ENCODE data around the gene SLC28A3. TPM values are rescaled to one million over a fixed set of nuclear protein-coding genes. Genes with fewer than 3 reads are reported as not detected.

SLC28A3 gene
- total RNA-seq, 2 experiments from 2014 or later = 0.23 to 0.31 TPM

DNA sequence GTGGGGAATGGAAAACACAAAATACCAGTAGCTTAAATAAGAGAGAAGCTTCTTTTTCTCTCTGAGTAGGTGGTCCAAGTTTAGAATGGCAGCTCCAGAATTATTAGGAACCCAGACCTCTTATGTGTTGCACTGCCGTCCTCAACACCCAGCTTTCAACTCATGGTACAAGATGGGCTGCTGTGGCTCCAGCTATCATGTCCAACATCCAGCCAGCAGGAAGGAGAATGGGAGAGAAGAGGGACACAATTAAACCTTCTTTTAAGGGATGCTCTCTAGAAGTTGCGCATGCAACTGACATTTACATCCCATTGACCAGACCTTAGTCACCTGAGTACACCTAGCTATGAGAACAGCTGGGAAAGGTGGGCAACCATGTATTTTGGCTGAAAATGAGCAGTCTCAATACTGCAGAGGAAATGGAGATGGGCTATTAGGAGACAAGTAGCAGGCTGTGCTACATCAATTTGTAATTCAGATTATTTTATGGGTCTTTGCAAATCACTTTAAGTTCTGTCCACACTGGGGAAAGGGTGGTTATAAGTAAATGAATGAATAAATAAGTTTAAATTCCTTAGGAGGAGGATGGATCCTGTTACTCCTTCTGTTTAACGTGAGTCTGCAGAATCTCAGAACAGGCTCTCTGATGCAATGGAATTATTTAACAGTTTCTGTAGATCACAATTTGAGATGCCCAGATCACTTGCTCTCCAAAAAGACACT lies 76.1 kb downstream of the SLC28A3 start:
- Mint-ChIP-seq H3K36me3 (ENCODE audit: low read depth) (no peaks in the 10 kb centered on the region), H3K27ac (no peak overlapping the region), H3K4me3 (no peak overlapping the region), H3K9me3 (no peaks in the 10 kb centered on the region), H3K4me1 (ENCODE audit: low read depth) (peaks cover 11% of the 10 kb centered on the region), H3K27me3 (peaks cover 5% of the 10 kb centered on the region)
- no peak for DNase-seq
- no peak for ATAC-seq
- ChIA-PET CTCF (interaction anchor here (0.8 to 3.8 kb wide), 7 partner anchors 18 to 92 kb away, joined by 3 to 19 read pairs (median 3); no protein-coding TSS in a partner anchor), POLR2A (no interaction called here)
- TF ChIP-seq, protein P1, sequence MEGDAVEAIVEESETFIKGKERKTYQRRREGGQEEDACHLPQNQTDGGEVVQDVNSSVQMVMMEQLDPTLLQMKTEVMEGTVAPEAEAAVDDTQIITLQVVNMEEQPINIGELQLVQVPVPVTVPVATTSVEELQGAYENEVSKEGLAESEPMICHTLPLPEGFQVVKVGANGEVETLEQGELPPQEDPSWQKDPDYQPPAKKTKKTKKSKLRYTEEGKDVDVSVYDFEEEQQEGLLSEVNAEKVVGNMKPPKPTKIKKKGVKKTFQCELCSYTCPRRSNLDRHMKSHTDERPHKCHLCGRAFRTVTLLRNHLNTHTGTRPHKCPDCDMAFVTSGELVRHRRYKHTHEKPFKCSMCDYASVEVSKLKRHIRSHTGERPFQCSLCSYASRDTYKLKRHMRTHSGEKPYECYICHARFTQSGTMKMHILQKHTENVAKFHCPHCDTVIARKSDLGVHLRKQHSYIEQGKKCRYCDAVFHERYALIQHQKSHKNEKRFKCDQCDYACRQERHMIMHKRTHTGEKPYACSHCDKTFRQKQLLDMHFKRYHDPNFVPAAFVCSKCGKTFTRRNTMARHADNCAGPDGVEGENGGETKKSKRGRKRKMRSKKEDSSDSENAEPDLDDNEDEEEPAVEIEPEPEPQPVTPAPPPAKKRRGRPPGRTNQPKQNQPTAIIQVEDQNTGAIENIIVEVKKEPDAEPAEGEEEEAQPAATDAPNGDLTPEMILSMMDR (IDR thresholded peaks at IDR 0.05) = no peak
- intact Hi-C loops (cut with micrococcal nuclease) = loop anchor here (5.0 to 10.0 kb wide), 2 partner anchors 50 to 327 kb away; no protein-coding TSS in a partner anchor

DNA sequence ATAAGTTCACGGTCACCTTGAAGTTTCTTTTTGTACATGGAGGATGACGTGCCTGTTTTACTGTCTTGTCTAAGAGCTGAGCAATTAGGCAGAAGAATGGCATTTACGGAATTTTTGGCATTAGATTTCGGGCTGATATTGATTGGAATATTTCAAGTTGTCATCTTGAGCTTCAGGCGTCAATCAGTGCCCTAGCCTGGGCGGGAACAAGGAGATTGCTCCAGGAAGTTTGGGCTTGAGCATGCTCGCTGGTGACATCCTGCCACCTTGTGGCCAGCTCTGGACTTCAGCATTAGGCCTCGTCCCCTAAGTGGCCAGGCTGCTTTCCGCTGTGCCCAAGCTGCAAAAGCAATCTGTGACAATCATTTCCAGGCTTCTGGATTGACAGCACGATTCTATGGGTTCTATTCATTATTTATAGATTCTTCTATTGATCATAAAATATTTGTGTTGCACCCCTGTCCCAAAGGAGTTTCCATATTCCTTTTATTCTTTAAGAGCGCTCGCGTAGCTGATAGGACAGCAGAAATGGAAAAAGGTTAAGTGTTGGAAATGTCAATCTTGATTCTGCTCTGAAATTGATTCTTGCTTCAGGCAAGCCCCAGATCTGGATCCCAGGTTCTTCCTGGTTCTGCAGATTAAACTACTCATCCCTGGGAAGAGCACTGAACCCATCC lies 79.3 kb downstream of the SLC28A3 start:
- peaks cover 5% of the 10 kb centered on the region for H3K27me3 Mint-ChIP-seq
- POLR2A ChIA-PET = interaction anchor here (0.6 to 1.4 kb wide), 3 partner anchors 31 to 124 kb away, joined by 3 to 6 read pairs (median 3); no protein-coding TSS in a partner anchor
- H3K9me3 Mint-ChIP-seq = no peaks in the 10 kb centered on the region
- H3K4me1 Mint-ChIP-seq (ENCODE audit: low read depth) = peaks cover 6% of the 10 kb centered on the region
- H3K36me3 Mint-ChIP-seq (ENCODE audit: low read depth) = no peaks in the 10 kb centered on the region
- no peak overlapping the region for H3K4me3 Mint-ChIP-seq
- TF ChIP-seq, protein P1 (IDR thresholded peaks at IDR 0.05) = peak; percentile 88
- CTCF ChIA-PET = interaction anchor here (0.7 to 3.9 kb wide), 53 partner anchors 8 to 502 kb away, joined by 3 to 37 read pairs (median 4); partner anchors contain the start of gene KIF27
- ATAC-seq (peak; percentile 76), DNase-seq (peak; percentile 75)
- intact Hi-C loops (cut with micrococcal nuclease) = loop anchor here (5.0 to 10.0 kb wide), 2 partner anchors 54 to 324 kb away; no protein-coding TSS in a partner anchor
- H3K27ac Mint-ChIP-seq = no peak overlapping the region

DNA sequence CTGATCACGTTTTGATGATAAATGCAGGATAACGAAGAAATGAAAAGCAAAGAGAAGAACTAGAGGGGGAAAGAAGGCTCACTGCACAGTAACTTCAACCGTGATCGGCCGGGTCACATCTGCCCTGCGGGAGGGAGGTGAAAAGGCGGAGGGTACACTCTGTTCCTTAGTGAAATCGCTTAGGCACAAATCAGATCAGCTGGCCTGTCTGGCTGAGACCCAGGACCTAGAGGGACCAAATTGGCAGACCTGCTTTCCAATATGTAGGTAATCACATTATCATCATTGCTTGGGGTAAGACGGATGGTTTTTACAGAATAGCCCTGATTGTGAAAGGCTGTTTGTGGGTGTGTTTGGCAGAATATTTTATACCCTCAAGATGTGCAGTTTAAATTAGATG lies 82.2 kb downstream of the SLC28A3 start:
- Mint-ChIP-seq H3K4me3 (no peak overlapping the region), H3K4me1 (ENCODE audit: low read depth) (peaks cover 2% of the 10 kb centered on the region), H3K9me3 (no peaks in the 10 kb centered on the region), H3K27ac (no peak overlapping the region), H3K27me3 (peaks cover 5% of the 10 kb centered on the region), H3K36me3 (ENCODE audit: low read depth) (no peaks in the 10 kb centered on the region)
- no peak for DNase-seq
- TF ChIP-seq, protein P1 (IDR thresholded peaks at IDR 0.05) = no peak
- ChIA-PET CTCF (no interaction called here), POLR2A (no interaction called here)
- intact Hi-C loops (cut with micrococcal nuclease) = no loop called here
- ATAC-seq = no peak

DNA sequence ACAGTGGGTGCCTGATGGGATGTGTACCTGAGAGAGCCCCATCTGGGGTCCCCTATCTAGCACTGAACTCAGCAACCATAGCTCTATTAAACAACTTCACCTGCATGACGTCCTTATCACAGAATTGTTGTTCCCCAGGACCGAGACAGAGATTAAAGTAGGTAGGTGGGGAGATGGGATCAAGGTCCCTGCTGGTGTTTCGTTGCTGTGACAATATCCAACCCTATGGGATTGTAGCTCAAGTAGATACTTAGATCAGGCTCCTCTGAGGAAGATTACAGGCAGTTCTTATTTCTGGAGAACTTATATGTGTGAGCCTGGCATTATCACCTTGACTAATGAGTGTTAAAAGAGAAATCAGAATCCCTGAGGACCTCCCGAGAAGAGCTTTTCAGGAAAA lies 84.9 kb downstream of the SLC28A3 start:
- POLR2A ChIA-PET = no interaction called here
- Mint-ChIP-seq H3K4me3 (no peak overlapping the region), H3K36me3 (ENCODE audit: low read depth) (no peaks in the 10 kb centered on the region), H3K27ac (no peak overlapping the region), H3K27me3 (peaks cover 2% of the 10 kb centered on the region), H3K4me1 (ENCODE audit: low read depth) (no peaks in the 10 kb centered on the region), H3K9me3 (no peaks in the 10 kb centered on the region)
- CTCF ChIA-PET = interaction anchor here (1.4 kb wide), 1 partner anchor 59 kb away, joined by 3 read pairs; no protein-coding TSS in a partner anchor
- ATAC-seq (no peak), DNase-seq (no peak)
- intact Hi-C loops (cut with micrococcal nuclease) = no loop called here
- TF ChIP-seq, protein P1 (IDR thresholded peaks at IDR 0.05) = no peak

Data from activated CD8-positive, alpha-beta T cell treated with anti-CD3 and anti-CD28 coated beads for 36 hours (primary cell).